H9 (cell line): Measurements from ENCODE around the gene GID8. TPM values are rescaled to one million over a fixed set of nuclear protein-coding genes. Genes with fewer than 3 reads are reported as not detected.

Source experiments
- DNase-seq: peaks from one replicate; pipeline ENCODE4 v3.0.0-alpha.2; 2017
- H2AFZ ChIP-seq: one replicate; pipeline ENCODE4 v1.6.1; 2013; ENCODE audit warnings: mild to moderate bottlenecking, low read length, control low read depth, moderate library complexity
- H2AK5ac ChIP-seq: 2 replicates; pipeline ENCODE4 v1.6.1; 2013; ENCODE audit warnings: low read length, control low read depth, mixed read lengths; ENCODE audit not compliant: insufficient read length
- H2BK120ac ChIP-seq: one replicate; pipeline ENCODE4 v1.6.1; 2013; ENCODE audit warnings: low read depth, mild to moderate bottlenecking, low read length, control low read depth, inconsistent platforms; ENCODE audit not compliant: poor library complexity, severe bottlenecking
- H2BK12ac ChIP-seq: 2 replicates; pipeline ENCODE4 v1.6.1; 2013; ENCODE audit warnings: low read length, control low read depth, mixed read lengths, low read depth; ENCODE audit not compliant: insufficient read length
- H2BK15ac ChIP-seq: 2 replicates; pipeline ENCODE4 v1.6.1; 2013; ENCODE audit warnings: low read depth, low read length, control low read depth
- H2BK20ac ChIP-seq: one replicate; pipeline ENCODE4 v1.6.1; 2013; ENCODE audit warnings: low read depth, mild to moderate bottlenecking, low read length, control low read depth, inconsistent platforms; ENCODE audit not compliant: poor library complexity, severe bottlenecking
- H2BK5ac ChIP-seq: 2 replicates; pipeline ENCODE4 v1.6.1; 2013; ENCODE audit warnings: low read length, control low read depth, mixed read lengths; ENCODE audit not compliant: insufficient read length
- H3K14ac ChIP-seq: 2 replicates; pipeline ENCODE4 v1.6.1; 2013; ENCODE audit warnings: low read length, control low read depth; ENCODE audit not compliant: insufficient read depth
- H3K18ac ChIP-seq: 2 replicates; pipeline ENCODE4 v1.6.1; 2013; ENCODE audit warnings: low read depth, mild to moderate bottlenecking, mixed read lengths, low read length, control low read depth; ENCODE audit not compliant: insufficient read length
- H3K23ac ChIP-seq: 2 replicates; pipeline ENCODE4 v1.6.1; 2013; ENCODE audit warnings: low read length, control low read depth, mixed read lengths, low read depth; ENCODE audit not compliant: insufficient read length
- H3K23me2 ChIP-seq: 2 replicates; pipeline ENCODE4 v1.6.1; 2013; ENCODE audit warnings: low read depth, mild to moderate bottlenecking, mixed read lengths, low read length, control low read depth; ENCODE audit not compliant: insufficient read length, poor library complexity, severe bottlenecking
- H3K27ac ChIP-seq: 2 replicates; pipeline ENCODE4 v1.5.1; 2013; ENCODE audit warnings: low read length, control low read depth, mixed read lengths, low read depth; ENCODE audit not compliant: insufficient read length
- H3K27me3 ChIP-seq: 2 replicates; pipeline ENCODE4 v1.6.1; 2013; ENCODE audit warnings: low read length, control low read depth, inconsistent platforms; ENCODE audit not compliant: insufficient read depth
- H3K4ac ChIP-seq: 2 replicates; pipeline ENCODE4 v1.6.1; 2013; ENCODE audit warnings: low read depth, mild to moderate bottlenecking, control low read depth, inconsistent platforms, low read length, moderate library complexity
- H3K4me1 ChIP-seq: 2 replicates; pipeline ENCODE4 v1.6.1; 2013; ENCODE audit warnings: low read length, control low read depth, inconsistent platforms; ENCODE audit not compliant: insufficient read depth
- H3K4me2 ChIP-seq: 2 replicates; pipeline ENCODE4 v1.6.1; 2013; ENCODE audit warnings: low read length, control low read depth, mixed read lengths; ENCODE audit not compliant: insufficient read length, insufficient read depth
- H3K56ac ChIP-seq: 2 replicates; pipeline ENCODE4 v1.6.1; 2013; ENCODE audit warnings: low read depth, mild to moderate bottlenecking, mixed read lengths, low read length, control low read depth; ENCODE audit not compliant: insufficient read length
- H3K79me1 ChIP-seq: 2 replicates; pipeline ENCODE4 v1.6.1; 2013; ENCODE audit warnings: low read depth, mild to moderate bottlenecking, moderate library complexity, low read length, control low read depth, inconsistent platforms; ENCODE audit not compliant: insufficient read depth, poor library complexity, severe bottlenecking
- H3K79me2 ChIP-seq: 2 replicates; pipeline ENCODE4 v1.6.1; 2013; ENCODE audit warnings: low read length, control low read depth, inconsistent platforms; ENCODE audit not compliant: insufficient read depth
- H3K9ac ChIP-seq: 2 replicates; pipeline ENCODE4 v1.6.1; 2013; ENCODE audit warnings: low read length, control low read depth, mixed read lengths; ENCODE audit not compliant: insufficient read length; ENCODE audit errors: extremely low read depth
- H3K9me3 ChIP-seq: one replicate; pipeline ENCODE4 v1.6.1; 2013; ENCODE audit warnings: low read depth, low read length, inconsistent platforms; ENCODE audit not compliant: control insufficient read depth
- H3T11ph ChIP-seq: one replicate; pipeline ENCODE4 v1.6.1; 2013; ENCODE audit warnings: mild to moderate bottlenecking, low read length, control low read depth, inconsistent platforms
- H4K20me1 ChIP-seq: one replicate; pipeline ENCODE4 v1.6.1; 2013; ENCODE audit not compliant: control insufficient read depth, insufficient read length, insufficient read depth
- H4K5ac ChIP-seq: 2 replicates; pipeline ENCODE4 v1.6.1; 2013; ENCODE audit warnings: low read depth, mild to moderate bottlenecking, mixed read lengths, low read length, control low read depth; ENCODE audit not compliant: insufficient read length
- H4K8ac ChIP-seq: replicated peaks from 2 replicates; pipeline ENCODE4 v1.6.1; 2013; ENCODE audit warnings: low read length, control low read depth, mixed read lengths, low read depth; ENCODE audit not compliant: insufficient read length
- H4K91ac ChIP-seq: 2 replicates; pipeline ENCODE4 v1.6.1; 2013; ENCODE audit warnings: low read depth, mild to moderate bottlenecking, moderate library complexity, mixed read lengths, low read length, control low read depth; ENCODE audit not compliant: insufficient read length
- H3K27ac Mint-ChIP-seq, 3 experiments: 2 replicates in 2 of 3; 3 replicates in 1 of 3; pipeline ENCODE4 v1.8.0; 2020 to 2021; ENCODE audit warnings: mixed read lengths in 3 of 3, mild to moderate bottlenecking in 1 of 3, moderate library complexity in 1 of 3
- H3K27me3 Mint-ChIP-seq: 2 replicates; pipeline ENCODE4 v1.8.0; 2021; ENCODE audit warnings: low read depth, mild to moderate bottlenecking, moderate library complexity, mixed read lengths
- H3K36me3 Mint-ChIP-seq, 3 experiments: 2 replicates in 2 of 3; 3 replicates in 1 of 3; pipeline ENCODE4 v1.8.0; 2020 to 2021; ENCODE audit warnings: low read depth in 3 of 3, mixed read lengths in 3 of 3; ENCODE audit not compliant: insufficient read depth in 1 of 3
- H3K4me1 Mint-ChIP-seq, 2 experiments: 2 replicates each; pipeline ENCODE4 v1.8.0; 2020; ENCODE audit warnings: mixed read lengths in 2 of 2
- H3K4me3 Mint-ChIP-seq, 2 experiments: 2 replicates in 1 of 2; 3 replicates in 1 of 2; pipeline ENCODE4 v1.8.0; 2020 to 2021; ENCODE audit warnings: mild to moderate bottlenecking in 2 of 2, mixed read lengths in 2 of 2, moderate library complexity in 1 of 2
- H3K9me3 Mint-ChIP-seq, 2 experiments: 2 replicates in 1 of 2; 3 replicates in 1 of 2; pipeline ENCODE4 v1.8.0; 2020; ENCODE audit warnings: mild to moderate bottlenecking in 2 of 2, mixed read lengths in 2 of 2, moderate library complexity in 1 of 2
- WGBS: extraction: QIAGEN DNeasy Blood & Tissue Kit; methylation state at CpG from one replicate; pipeline ENCODE4 v1.1.7; 2013; ENCODE audit warnings: missing lambda C conversion rate, low lambda C conversion rate, mixed read lengths; ENCODE audit not compliant: insufficient read length; ENCODE audit errors: extremely low coverage; 5-methylcytosine and 5-hydroxymethylcytosine counted together
- total RNA-seq: library from RNA; stranded (reverse); gene quantifications from 2 replicates; pipeline ENCODE4 v1.2.1, GENCODE V29; 2021
- TF ChIP-seq, protein P1 (sequence below): fragments of 200-600 bp; sonication (generic); conservative IDR thresholded peaks from 3 replicates; pipeline ENCODE4 v1.8.0; 2021; ENCODE audit warnings: antibody characterized with exemption, mild to moderate bottlenecking

Gene GID8
- total RNA-seq, 1 experiment from 2014 or later = 60.9 TPM

DNA sequence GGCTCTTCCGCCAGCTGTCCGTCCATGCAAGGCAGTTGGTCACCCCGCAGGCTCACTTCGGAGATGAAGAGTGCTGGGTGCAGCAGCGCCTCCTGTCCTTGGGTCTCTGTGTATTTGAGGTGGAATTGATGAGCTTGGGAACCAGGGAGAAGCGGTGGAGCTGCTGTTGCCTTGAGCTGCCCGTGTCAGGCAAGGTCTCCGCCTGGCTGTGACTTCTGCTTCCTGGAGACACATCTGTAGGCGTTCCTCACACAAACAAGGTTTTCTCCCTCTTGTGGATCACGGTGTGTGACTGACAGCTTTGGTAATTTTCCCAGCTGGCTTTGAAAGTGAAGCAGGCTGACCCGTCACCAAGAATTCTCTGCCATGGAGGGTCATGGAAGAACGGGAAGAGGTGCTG is 12.0 kb downstream of the GID8 start:
- H3K23ac ChIP-seq = no peak overlapping the region
- no peak overlapping the region for H3T11ph ChIP-seq
- no peak overlapping the region for H3K18ac ChIP-seq
- no peaks in the 10 kb centered on the region for H3K9me3 ChIP-seq
- no peaks in the 10 kb centered on the region for H3K27me3 ChIP-seq
- no peak overlapping the region for H2BK120ac ChIP-seq
- H3K4me3 Mint-ChIP-seq = no peak overlapping the region
- H2BK20ac ChIP-seq = no peak overlapping the region
- no peak overlapping the region for H3K4me2 ChIP-seq
- no peak overlapping the region for H2BK15ac ChIP-seq
- H3K56ac ChIP-seq = no peak overlapping the region
- H3K4me1 Mint-ChIP-seq = peaks cover 14 to 23% of the 10 kb centered on the region in 2 experiments
- H3K27ac ChIP-seq = no peak overlapping the region
- H4K8ac ChIP-seq = no peak overlapping the region
- H4K20me1 ChIP-seq = no peaks in the 10 kb centered on the region
- H2AFZ ChIP-seq = no peak overlapping the region
- DNase-seq = no peak
- TF ChIP-seq, protein P1, sequence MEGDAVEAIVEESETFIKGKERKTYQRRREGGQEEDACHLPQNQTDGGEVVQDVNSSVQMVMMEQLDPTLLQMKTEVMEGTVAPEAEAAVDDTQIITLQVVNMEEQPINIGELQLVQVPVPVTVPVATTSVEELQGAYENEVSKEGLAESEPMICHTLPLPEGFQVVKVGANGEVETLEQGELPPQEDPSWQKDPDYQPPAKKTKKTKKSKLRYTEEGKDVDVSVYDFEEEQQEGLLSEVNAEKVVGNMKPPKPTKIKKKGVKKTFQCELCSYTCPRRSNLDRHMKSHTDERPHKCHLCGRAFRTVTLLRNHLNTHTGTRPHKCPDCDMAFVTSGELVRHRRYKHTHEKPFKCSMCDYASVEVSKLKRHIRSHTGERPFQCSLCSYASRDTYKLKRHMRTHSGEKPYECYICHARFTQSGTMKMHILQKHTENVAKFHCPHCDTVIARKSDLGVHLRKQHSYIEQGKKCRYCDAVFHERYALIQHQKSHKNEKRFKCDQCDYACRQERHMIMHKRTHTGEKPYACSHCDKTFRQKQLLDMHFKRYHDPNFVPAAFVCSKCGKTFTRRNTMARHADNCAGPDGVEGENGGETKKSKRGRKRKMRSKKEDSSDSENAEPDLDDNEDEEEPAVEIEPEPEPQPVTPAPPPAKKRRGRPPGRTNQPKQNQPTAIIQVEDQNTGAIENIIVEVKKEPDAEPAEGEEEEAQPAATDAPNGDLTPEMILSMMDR = no peak
- H3K36me3 Mint-ChIP-seq = peaks cover 26 to 59% (median 52%) of the 10 kb centered on the region in 3 experiments; a peak in 6 of 7 replicates
- WGBS = no CpG with 5 or more reads among the region's 12 CpGs
- no peak overlapping the region for H4K5ac ChIP-seq
- H3K9me3 Mint-ChIP-seq = no peaks in the 10 kb centered on the region
- no peak overlapping the region for H2BK12ac ChIP-seq
- H2AK5ac ChIP-seq = no peak overlapping the region
- H3K27ac Mint-ChIP-seq = peak overlapping the region in 1 of 3 experiments; percentile 38; a peak in 1 of 7 replicates
- H3K9ac ChIP-seq = no peak overlapping the region
- H3K27me3 Mint-ChIP-seq = no peaks in the 10 kb centered on the region; the same call in 1 of the 2 replicates
- H3K4ac ChIP-seq = no peak overlapping the region
- H3K4me1 ChIP-seq = peaks cover 3% of the 10 kb centered on the region
- no peak overlapping the region for H3K14ac ChIP-seq
- H3K23me2 ChIP-seq = peaks cover 10% of the 10 kb centered on the region
- H3K79me2 ChIP-seq = no peaks in the 10 kb centered on the region; the same call in 1 of the 2 replicates
- no peak overlapping the region for H4K91ac ChIP-seq
- no peaks in the 10 kb centered on the region for H3K79me1 ChIP-seq
- no peak overlapping the region for H2BK5ac ChIP-seq
